ENCODE data around the gene GTF3C1. TPM values are rescaled to one million over a fixed set of nuclear protein-coding genes. Genes with fewer than 3 reads are reported as not detected.
A peak's percentile ranks its signal among the peaks of the same experiment; 100 is the strongest.

The GTF3C1 gene
- polyA plus RNA-seq, 3 donors from 2014 or later, result 73.7 to 107 (median 97.6) TPM

GRCh38 chr16:27503662-27504061 is 46.1 kb downstream of the GTF3C1 start:
- Mint-ChIP-seq H3K36me3 (peaks cover 41 to 74% (median 43%) of the 10 kb centered on the region in 3 donors), H3K9me3 (no peaks in the 10 kb centered on the region), H3K4me3 (no peak overlapping the region), H3K4me1 (no peaks in the 10 kb centered on the region), H3K27ac (peak overlapping the region in 1 of 6 donors; percentile 22), H3K27me3 (ENCODE audit: low read depth in 3 of 3) (no peaks in the 10 kb centered on the region)
- DNase-seq, result no peak

GRCh38 chr16:27500801-27501200 is 48.9 kb downstream of the GTF3C1 start:
- Mint-ChIP-seq H3K9me3 (no peaks in the 10 kb centered on the region), H3K36me3 (peaks cover 39 to 74% (median 42%) of the 10 kb centered on the region in 3 donors), H3K4me3 (no peak overlapping the region), H3K27me3 (ENCODE audit: low read depth in 3 of 3) (peaks cover 0 to 3% (median 0%) of the 10 kb centered on the region in 3 donors), H3K27ac (peak overlapping the region in 1 of 6 donors; percentile 53), H3K4me1 (no peaks in the 10 kb centered on the region)
- no peak for DNase-seq

- Mint-ChIP-seq H3K27ac (no peak overlapping the region), H3K9me3 (no peaks in the 10 kb centered on the region), H3K4me3 (no peak overlapping the region), H3K4me1 (peaks cover 0 to 1% of the 10 kb centered on the region in 2 donors), H3K36me3 (peaks cover 35 to 68% (median 38%) of the 10 kb centered on the region in 3 donors), H3K27me3 (ENCODE audit: low read depth in 3 of 3) (peaks cover 0 to 3% (median 0%) of the 10 kb centered on the region in 3 donors)
- no peak for DNase-seq
Observed at GRCh38 chr16:27499659-27500055, 50.1 kb downstream of the GTF3C1 start.

GRCh38 chr16:27498916-27499658 is 50.6 kb downstream of the GTF3C1 start:
- peak overlapping the region in 1 of 6 donors; percentile 18 for H3K27ac Mint-ChIP-seq

GRCh38 chr16:27498031-27498825 is 51.5 kb downstream of the GTF3C1 start:
- H3K27me3 Mint-ChIP-seq (ENCODE audit: low read depth in 3 of 3), result peaks cover 0 to 3% (median 0%) of the 10 kb centered on the region in 3 donors
- H3K36me3 Mint-ChIP-seq, result peaks cover 35 to 62% (median 36%) of the 10 kb centered on the region in 3 donors
- H3K27ac Mint-ChIP-seq, result peak overlapping the region in 4 of 6 donors; percentile 20 to 67 (median 34)
- no peaks in the 10 kb centered on the region for H3K9me3 Mint-ChIP-seq
- no peak overlapping the region for H3K4me3 Mint-ChIP-seq
- H3K4me1 Mint-ChIP-seq, result peaks cover 3% of the 10 kb centered on the region in 2 donors
- no peak for DNase-seq

More at GRCh38 chr16:27498916-27499658, 50.6 kb downstream of the GTF3C1 start:
- Mint-ChIP-seq H3K9me3 (no peaks in the 10 kb centered on the region), H3K4me3 (no peak overlapping the region), H3K4me1 (peaks cover 0 to 1% of the 10 kb centered on the region in 2 donors), H3K36me3 (peaks cover 38 to 70% (median 44%) of the 10 kb centered on the region in 3 donors), H3K27me3 (ENCODE audit: low read depth in 3 of 3) (peaks cover 0 to 3% (median 0%) of the 10 kb centered on the region in 3 donors)
- no peak for DNase-seq

- Mint-ChIP-seq H3K36me3 (peaks cover 28 to 51% (median 31%) of the 10 kb centered on the region in 3 donors), H3K27ac (no peak overlapping the region)
Observed at GRCh38 chr16:27495191-27495590, 54.5 kb downstream of the GTF3C1 start.

GRCh38 chr16:27492588-27492979 is 57.1 kb downstream of the GTF3C1 start:
- H3K9me3 Mint-ChIP-seq, result no peaks in the 10 kb centered on the region
- peak overlapping the region; percentile 97 to 100 (median 99) for H3K27ac Mint-ChIP-seq
- peak overlapping the region; percentile 28 to 84 (median 76) for H3K4me3 Mint-ChIP-seq
- H3K4me1 Mint-ChIP-seq, result peaks cover 25 to 29% of the 10 kb centered on the region in 2 donors
- peaks cover 25 to 52% (median 34%) of the 10 kb centered on the region in 3 donors for H3K36me3 Mint-ChIP-seq
- H3K27me3 Mint-ChIP-seq (ENCODE audit: low read depth in 3 of 3), result peaks cover 3 to 14% (median 6%) of the 10 kb centered on the region in 3 donors
- DNase-seq, result peak; percentile 50 to 58 (median 57)

More at GRCh38 chr16:27495191-27495590, 54.5 kb downstream of the GTF3C1 start:
- H3K4me3 Mint-ChIP-seq, result no peak overlapping the region
- peaks cover 25 to 29% of the 10 kb centered on the region in 2 donors for H3K4me1 Mint-ChIP-seq
- DNase-seq, result no peak
- H3K27me3 Mint-ChIP-seq (ENCODE audit: low read depth in 3 of 3), result peaks cover 3 to 13% (median 4%) of the 10 kb centered on the region in 3 donors
- H3K9me3 Mint-ChIP-seq, result no peaks in the 10 kb centered on the region

GRCh38 chr16:27491894-27492587 is 57.7 kb downstream of the GTF3C1 start:
- H3K27me3 Mint-ChIP-seq (ENCODE audit: low read depth in 3 of 3), result peaks cover 3 to 14% (median 6%) of the 10 kb centered on the region in 3 donors
- H3K4me1 Mint-ChIP-seq, result peaks cover 25 to 29% of the 10 kb centered on the region in 2 donors
- peaks cover 20 to 47% (median 31%) of the 10 kb centered on the region in 3 donors for H3K36me3 Mint-ChIP-seq
- DNase-seq, result peak; percentile 63 to 68 (median 65)
- peak overlapping the region; percentile 28 to 84 (median 76) for H3K4me3 Mint-ChIP-seq
- no peaks in the 10 kb centered on the region for H3K9me3 Mint-ChIP-seq
- peak overlapping the region; percentile 97 to 100 (median 99) for H3K27ac Mint-ChIP-seq

GRCh38 chr16:27489906-27490305 is 59.8 kb downstream of the GTF3C1 start:
- Mint-ChIP-seq H3K4me3 (no peak overlapping the region), H3K36me3 (peaks cover 30 to 63% (median 40%) of the 10 kb centered on the region in 3 donors), H3K27ac (peak overlapping the region; percentile 29 to 99 (median 65)), H3K9me3 (no peaks in the 10 kb centered on the region), H3K4me1 (peaks cover 25 to 29% of the 10 kb centered on the region in 2 donors), H3K27me3 (ENCODE audit: low read depth in 3 of 3) (peaks cover 3 to 14% (median 6%) of the 10 kb centered on the region in 3 donors)
- DNase-seq, result no peak

GRCh38 chr16:27489421-27489820 is 60.3 kb downstream of the GTF3C1 start:
- Mint-ChIP-seq H3K4me3 (no peak overlapping the region), H3K36me3 (peaks cover 30 to 63% (median 39%) of the 10 kb centered on the region in 3 donors), H3K4me1 (peaks cover 24 to 29% of the 10 kb centered on the region in 2 donors), H3K27ac (peak overlapping the region; percentile 29 to 99 (median 65)), H3K9me3 (no peaks in the 10 kb centered on the region), H3K27me3 (ENCODE audit: low read depth in 3 of 3) (peaks cover 3 to 14% (median 6%) of the 10 kb centered on the region in 3 donors)
- no peak for DNase-seq

GRCh38 chr16:27486760-27487159 is 63.0 kb downstream of the GTF3C1 start:
- Mint-ChIP-seq H3K27me3 (ENCODE audit: low read depth in 3 of 3) (peaks cover 3 to 8% (median 4%) of the 10 kb centered on the region in 3 donors), H3K4me3 (no peak overlapping the region)

GRCh38 chr16:27486344-27486743 is 63.4 kb downstream of the GTF3C1 start:
- peaks cover 5 to 7% of the 10 kb centered on the region in 2 donors for H3K4me1 Mint-ChIP-seq
- peak overlapping the region in 1 of 6 donors; percentile 26 for H3K27ac Mint-ChIP-seq
- peaks cover 1 to 5% (median 3%) of the 10 kb centered on the region in 3 donors for H3K27me3 Mint-ChIP-seq (ENCODE audit: low read depth in 3 of 3)
- H3K9me3 Mint-ChIP-seq, result no peaks in the 10 kb centered on the region
- H3K4me3 Mint-ChIP-seq, result no peak overlapping the region
- no peak for DNase-seq
- peaks cover 38 to 79% (median 40%) of the 10 kb centered on the region in 3 donors for H3K36me3 Mint-ChIP-seq

More at GRCh38 chr16:27486760-27487159, 63.0 kb downstream of the GTF3C1 start:
- no peaks in the 10 kb centered on the region for H3K9me3 Mint-ChIP-seq
- peaks cover 40 to 78% (median 42%) of the 10 kb centered on the region in 3 donors for H3K36me3 Mint-ChIP-seq
- no peak for DNase-seq
- H3K4me1 Mint-ChIP-seq, result peaks cover 9 to 11% of the 10 kb centered on the region in 2 donors
- H3K27ac Mint-ChIP-seq, result peak overlapping the region in 2 of 6 donors; percentile 26 to 45

- Mint-ChIP-seq H3K9me3 (no peaks in the 10 kb centered on the region), H3K36me3 (peaks cover 38 to 78% (median 40%) of the 10 kb centered on the region in 3 donors), H3K4me3 (no peak overlapping the region), H3K27me3 (ENCODE audit: low read depth in 3 of 3) (peaks cover 3 to 6% (median 3%) of the 10 kb centered on the region in 3 donors), H3K27ac (no peak overlapping the region), H3K4me1 (peaks cover 0 to 2% of the 10 kb centered on the region in 2 donors)
- DNase-seq, result no peak
Observed at GRCh38 chr16:27485811-27486210, 63.9 kb downstream of the GTF3C1 start.
